GM21737 (cell line): Measurements from ENCODE around the gene BBS1.

ENCODE experiments used
- ATAC-seq: cut with Tn5 transposase; IDR thresholded peaks from one replicate; pipeline ENCODE4 v1.9.1; 2021; ENCODE audit warnings: mild to moderate bottlenecking, moderate library complexity; ENCODE audit not compliant: unreplicated experiment

The BBS1 gene

GRCh38 chr11:66548774-66549630, 38.6 kb downstream of the BBS1 start:
- ATAC-seq: no peak

GRCh38 chr11:66549696-66550095, 39.3 kb downstream of the BBS1 start:
- no peak for ATAC-seq

DNA sequence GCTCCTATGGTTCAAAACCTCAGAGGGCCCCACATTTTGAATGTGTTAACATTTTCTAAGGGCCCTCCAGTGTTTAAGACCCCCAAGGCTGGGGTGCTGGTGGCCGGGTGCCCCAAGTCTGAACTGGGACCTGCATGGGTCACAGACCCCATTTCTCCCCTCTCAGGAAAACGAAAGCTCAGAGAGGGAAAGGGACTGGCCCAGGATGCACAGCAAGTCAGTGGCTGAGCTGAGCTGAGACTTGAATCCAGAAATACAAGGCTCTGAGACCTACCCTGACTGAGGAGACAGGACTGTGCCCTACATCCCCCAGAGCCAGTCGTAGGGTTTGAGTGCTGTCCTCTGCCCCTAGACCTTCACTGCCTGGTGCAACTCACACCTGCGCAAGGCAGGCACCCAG, 40.5 kb downstream of the BBS1 start:
- ATAC-seq: no peak

DNA sequence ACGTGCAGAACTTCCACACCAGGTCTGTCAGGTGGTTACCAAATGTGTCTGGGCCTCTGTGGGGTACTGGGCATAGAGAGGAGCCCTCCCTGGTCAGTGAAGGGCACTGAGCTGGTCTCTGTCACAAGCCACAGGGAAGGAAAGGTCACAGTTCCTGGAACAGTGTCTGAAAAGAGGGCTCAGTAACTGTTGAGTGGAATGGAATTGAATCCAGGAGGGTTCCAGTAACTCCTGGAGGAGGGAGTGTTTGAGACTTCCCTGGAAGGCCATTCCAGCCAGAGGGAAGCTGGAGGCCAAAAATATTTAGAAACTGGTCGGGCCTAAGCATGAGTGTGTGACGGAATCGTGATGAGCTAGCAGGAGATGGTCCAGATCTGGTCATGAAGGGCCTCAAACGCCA, 44.2 kb downstream of the BBS1 start:
- ATAC-seq: no peak

DNA sequence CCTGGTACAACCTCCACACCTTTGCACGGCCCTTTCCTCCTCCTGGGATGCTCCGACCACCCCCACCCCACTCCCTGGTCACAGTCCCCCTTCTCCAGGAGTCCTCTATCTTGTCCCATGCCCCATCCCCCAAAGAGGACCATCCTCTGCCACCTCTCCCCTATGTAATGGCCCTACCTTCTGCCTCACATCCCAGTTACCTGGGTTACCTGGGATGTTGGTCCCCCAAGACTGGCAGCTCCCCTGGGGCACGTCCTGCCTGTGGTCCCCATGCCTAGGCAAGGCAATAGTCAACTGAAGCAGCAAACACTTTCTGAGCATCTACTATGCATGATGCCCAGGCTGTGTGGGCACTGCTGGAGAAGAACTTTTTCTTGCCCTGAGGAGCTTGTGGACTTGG, 45.0 kb downstream of the BBS1 start:
- ATAC-seq: no peak

GRCh38 chr11:66556086-66556485, 45.7 kb downstream of the BBS1 start:
- ATAC-seq: no peak

DNA sequence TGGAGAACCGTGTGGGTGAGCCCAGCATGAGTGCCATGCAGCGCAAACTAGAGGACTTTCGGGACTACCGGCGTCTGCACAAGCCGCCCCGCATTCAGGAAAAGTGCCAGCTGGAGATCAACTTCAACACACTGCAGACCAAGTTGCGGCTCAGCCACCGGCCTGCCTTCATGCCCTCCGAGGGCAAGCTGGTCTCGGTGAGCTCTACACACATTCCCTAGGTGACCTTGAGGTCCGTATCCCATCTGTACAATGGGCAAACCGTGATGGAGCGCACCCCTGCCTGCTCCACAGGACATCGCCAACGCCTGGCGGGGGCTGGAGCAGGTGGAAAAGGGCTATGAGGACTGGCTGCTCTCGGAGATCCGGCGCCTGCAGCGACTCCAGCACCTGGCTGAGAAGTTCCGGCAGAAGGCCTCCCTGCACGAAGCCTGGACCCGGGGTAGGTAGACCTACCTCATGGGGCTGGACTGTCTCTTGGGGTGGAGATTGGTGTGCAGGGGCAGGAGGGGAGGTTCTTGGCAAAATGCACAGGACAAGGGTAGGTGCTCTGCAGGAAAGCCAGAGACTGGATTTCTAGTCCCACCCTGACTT, 47.4 kb downstream of the BBS1 start:
- no peak for ATAC-seq

DNA sequence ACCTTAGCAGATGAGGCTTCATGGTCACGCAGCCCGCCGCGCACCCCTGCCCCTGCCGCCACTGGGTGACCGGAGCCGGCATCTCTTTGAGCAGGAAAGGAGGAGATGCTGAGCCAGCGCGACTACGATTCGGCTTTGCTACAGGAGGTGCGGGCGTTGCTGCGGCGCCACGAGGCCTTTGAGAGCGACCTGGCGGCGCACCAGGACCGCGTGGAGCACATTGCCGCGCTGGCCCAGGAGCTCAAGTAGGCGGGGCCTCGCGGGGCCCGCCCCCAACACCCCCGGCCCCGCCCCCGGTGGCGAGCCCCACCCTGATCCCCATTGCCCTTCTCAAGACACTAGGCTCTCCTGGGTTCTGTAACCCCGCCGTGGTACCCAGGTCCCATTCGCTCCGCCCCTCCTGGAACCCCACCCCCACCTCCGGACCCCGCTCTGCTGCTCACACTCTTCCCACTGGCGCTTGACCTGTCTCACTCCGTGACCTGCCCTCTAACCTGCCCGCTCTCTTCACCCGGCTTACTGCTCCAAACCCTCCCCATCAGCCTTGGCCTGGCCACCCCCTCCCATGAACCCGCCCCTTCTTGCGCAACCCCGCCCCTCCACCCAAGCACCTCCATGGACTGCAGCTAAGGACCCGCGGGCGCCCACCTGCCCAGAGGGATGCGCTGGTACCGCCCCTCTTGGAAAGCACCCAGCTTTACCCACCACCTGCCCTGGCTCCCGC, 48.9 kb downstream of the BBS1 start:
- ATAC-seq: no peak

- ATAC-seq: no peak
Measured at GRCh38 chr11:66559866-66560676, 49.6 kb downstream of the BBS1 start.

GRCh38 chr11:66561178-66561974, 50.9 kb downstream of the BBS1 start:
- no peak for ATAC-seq

- ATAC-seq: no peak
Measured at GRCh38 chr11:66561975-66562248, 51.5 kb downstream of the BBS1 start.

GRCh38 chr11:66562275-66562674, 51.8 kb downstream of the BBS1 start:
- ATAC-seq: no peak

- ATAC-seq: no peak
Measured at GRCh38 chr11:66562907-66563583, 52.6 kb downstream of the BBS1 start.

DNA sequence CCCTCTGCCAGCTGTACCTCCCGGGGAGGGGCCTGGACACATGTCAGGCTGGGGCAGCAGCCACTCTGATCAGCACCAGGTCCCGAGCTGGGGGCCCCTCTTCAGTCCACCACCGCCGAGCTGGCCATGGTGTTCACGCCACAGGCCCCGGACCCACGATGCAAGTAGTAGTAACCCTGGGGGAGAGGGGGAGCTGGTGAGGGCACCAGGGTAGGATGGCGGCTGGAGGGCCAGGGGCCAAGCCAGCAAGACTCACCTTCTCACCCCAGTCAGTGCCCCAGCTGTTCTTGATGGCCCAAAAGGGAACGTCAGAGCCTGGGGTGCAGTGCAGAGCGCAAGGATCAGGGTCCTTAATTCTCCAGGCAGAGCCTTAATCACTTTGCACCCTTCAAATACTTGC, 53.4 kb downstream of the BBS1 start:
- ATAC-seq: no peak

DNA sequence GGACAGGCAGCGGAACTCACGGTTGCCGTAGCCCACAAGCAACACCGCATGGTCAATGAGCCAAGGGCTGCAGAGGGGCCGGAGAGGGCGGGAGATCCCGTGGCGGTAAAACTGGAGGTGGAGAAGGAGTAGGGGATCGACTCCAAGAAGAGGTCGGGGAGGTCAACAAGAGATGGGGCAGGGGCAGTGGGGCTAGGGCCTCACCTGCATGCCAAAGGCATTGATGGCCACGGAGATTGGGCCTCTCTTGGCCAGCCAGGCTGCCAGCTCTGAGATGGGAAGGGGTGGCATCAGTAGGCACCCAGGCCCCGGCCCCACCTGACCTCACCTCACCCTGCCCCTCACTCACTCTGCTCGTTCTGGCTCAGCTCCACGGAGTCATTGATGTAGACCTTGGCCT, 54.1 kb downstream of the BBS1 start:
- no peak for ATAC-seq

DNA sequence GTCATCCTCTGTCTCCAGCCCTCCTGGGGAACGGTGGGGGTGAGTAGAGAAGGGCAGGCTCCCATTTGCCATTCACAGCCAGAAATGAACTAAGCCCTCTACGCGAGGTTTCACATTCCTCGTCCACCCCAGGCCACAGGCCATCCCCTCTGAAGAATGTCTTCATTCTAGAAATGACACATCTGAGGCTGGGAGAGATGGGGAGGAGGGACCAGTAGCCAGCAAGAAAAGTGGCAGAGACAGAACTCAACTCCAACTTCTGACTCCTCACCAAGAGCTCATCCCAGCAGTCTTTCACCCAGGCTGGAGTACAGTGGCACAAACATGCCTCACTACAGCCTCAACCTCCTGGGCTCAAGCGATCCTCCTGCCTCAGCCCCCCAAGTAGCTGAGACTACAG, 54.5 kb downstream of the BBS1 start:
- ATAC-seq: no peak

- ATAC-seq: no peak
Measured at GRCh38 chr11:66566221-66566620, 55.8 kb downstream of the BBS1 start.

- ATAC-seq: no peak
Measured at GRCh38 chr11:66567787-66568123, 57.3 kb downstream of the BBS1 start.

DNA sequence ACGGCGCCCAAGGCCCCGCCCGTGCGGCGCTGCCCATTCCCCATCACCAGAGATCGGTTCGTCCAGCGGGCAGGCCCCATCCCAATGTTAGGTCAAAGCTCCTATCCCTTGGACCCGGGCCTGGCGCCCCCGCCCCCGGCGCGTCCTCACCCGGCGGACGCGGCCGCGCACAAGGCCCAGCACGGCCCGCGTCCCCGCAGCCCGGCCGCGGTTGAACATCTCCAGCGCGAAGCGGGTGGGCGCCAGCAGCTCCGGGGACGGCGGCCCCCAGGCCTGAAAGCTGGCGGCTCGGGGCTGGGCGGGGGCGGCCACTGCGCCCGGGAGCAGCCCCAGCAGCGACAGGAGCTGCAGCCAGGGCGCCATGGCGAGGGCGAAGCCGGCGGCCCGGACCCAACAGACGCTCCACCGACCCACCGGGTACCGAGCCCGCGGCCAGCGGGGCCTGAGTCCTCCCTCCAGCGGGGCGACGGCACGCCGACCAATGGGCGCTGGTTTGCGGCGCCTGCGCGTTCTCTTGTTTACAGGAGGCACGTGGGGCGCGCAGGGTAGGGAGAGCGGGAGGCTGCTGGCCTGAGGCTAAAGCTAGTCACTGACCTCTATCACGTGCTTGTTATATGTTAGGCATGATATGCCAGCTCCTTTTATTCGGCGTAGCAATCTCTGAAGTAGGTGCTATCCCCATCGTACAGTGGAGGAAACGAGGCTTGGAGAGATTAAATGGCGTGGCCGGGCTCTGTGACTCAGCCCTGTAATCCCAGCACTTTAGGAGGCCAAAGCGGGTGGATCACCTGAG, 57.9 kb downstream of the BBS1 start, which contains the start of gene CTSF:
Gene CTSF, minus strand, starts transcription at position 483 of the 793 bp plus-strand sequence. Its CDS starts 120 bp downstream, at position 363.
- no peak for ATAC-seq
